SK-N-SH treated with all-trans-retinoic acid at 6 μM for 48 hours (cell line): ENCODE data around the gene FER1L5.

ENCODE experiments used
- ATAC-seq: fragments of 200-7000 bp; cut with Tn5 transposase; 3 replicates; pipeline ENCODE4 v1.9.1; 2020; ENCODE audit warnings: mild to moderate bottlenecking, moderate library complexity
- ARNTL ChIP-seq: fragments of 450-650 bp; formaldehyde crosslinking; IDR thresholded peaks from 2 replicates; pipeline ENCODE4 v1.5.0; 2020; ENCODE audit warnings: low read depth, mild to moderate bottlenecking, moderate library complexity, borderline replicate concordance
- BACH2 ChIP-seq: fragments of 250-450 bp; sonication (Bioruptor Pico); IDR thresholded peaks from 2 replicates; pipeline ENCODE4 v1.9.0; 2021; ENCODE audit warnings: mild to moderate bottlenecking, borderline replicate concordance
- CREB5 ChIP-seq: fragments of 250-450 bp; sonication (Bioruptor Pico); IDR thresholded peaks from 2 replicates; pipeline ENCODE4 v1.5.1; 2020; ENCODE audit warnings: low read depth, mild to moderate bottlenecking, moderate library complexity
- CSDC2 ChIP-seq: fragments of 250-450 bp; sonication (Bioruptor Pico); IDR thresholded peaks from 2 replicates; pipeline ENCODE4 v1.5.0; 2020; ENCODE audit warnings: mild to moderate bottlenecking, moderate library complexity
- CSRNP3 ChIP-seq: fragments of 250-450 bp; sonication (Bioruptor Pico); IDR thresholded peaks from 2 replicates; pipeline ENCODE4 v1.5.1; 2021; ENCODE audit warnings: mild to moderate bottlenecking, moderate library complexity
- ESRRG ChIP-seq: fragments of 250-450 bp; sonication (Bioruptor Pico); IDR thresholded peaks from 2 replicates; pipeline ENCODE4 v1.6.1; 2021; ENCODE audit warnings: mild to moderate bottlenecking
- GLIS3 ChIP-seq: fragments of 250-450 bp; sonication (Bioruptor Pico); IDR thresholded peaks from 2 replicates; pipeline ENCODE4 v1.5.0; 2020; ENCODE audit warnings: mild to moderate bottlenecking, moderate library complexity
- ISL1 ChIP-seq: fragments of 250-450 bp; sonication (Bioruptor Pico); IDR thresholded peaks from 2 replicates; pipeline ENCODE4 v2.1.2; 2022; ENCODE audit warnings: mild to moderate bottlenecking, moderate library complexity
- OSR1 ChIP-seq: fragments of 250-450 bp; sonication (Bioruptor Pico); IDR thresholded peaks from 2 replicates; pipeline ENCODE4 v1.8.0; 2022; ENCODE audit warnings: moderate library complexity, mild to moderate bottlenecking, inconsistent platforms
- PPARA ChIP-seq: fragments of 250-450 bp; sonication (Bioruptor Pico); IDR thresholded peaks from 2 replicates; pipeline ENCODE4 v1.5.0; 2020; ENCODE audit warnings: mild to moderate bottlenecking, borderline replicate concordance
- RARB ChIP-seq: fragments of 250-450 bp; sonication (Bioruptor Pico); IDR thresholded peaks from 2 replicates; pipeline ENCODE4 v1.8.0; 2021; ENCODE audit warnings: mild to moderate bottlenecking, moderate library complexity
- SNAI2 ChIP-seq: fragments of 250-450 bp; sonication (Bioruptor Pico); IDR thresholded peaks from 2 replicates; pipeline ENCODE4 v1.5.0; 2020; ENCODE audit warnings: mild to moderate bottlenecking, moderate library complexity
- TCF4 ChIP-seq: fragments of 250-450 bp; sonication (Bioruptor Pico); IDR thresholded peaks from 2 replicates; pipeline ENCODE4 v1.8.0; 2021; ENCODE audit warnings: mild to moderate bottlenecking, moderate library complexity, borderline replicate concordance
- TOX ChIP-seq: fragments of 250-450 bp; sonication (Bioruptor Pico); IDR thresholded peaks from 2 replicates; pipeline ENCODE4 v1.8.0; 2021; ENCODE audit warnings: mild to moderate bottlenecking, moderate library complexity, borderline replicate concordance
- ZC3H10 ChIP-seq: fragments of 250-450 bp; sonication (Bioruptor Pico); IDR thresholded peaks from 2 replicates; pipeline ENCODE4 v1.5.1; 2021; ENCODE audit warnings: mild to moderate bottlenecking, moderate library complexity
- ZFP30 ChIP-seq: fragments of 450-650 bp; formaldehyde crosslinking; IDR thresholded peaks from 2 replicates; pipeline ENCODE4 v1.5.0; 2022; ENCODE audit warnings: mild to moderate bottlenecking, moderate library complexity
- ZNF565 ChIP-seq: fragments of 450-650 bp; formaldehyde crosslinking; conservative IDR thresholded peaks from 2 replicates; pipeline ENCODE4 v1.5.0; 2020; ENCODE audit warnings: low read depth, mild to moderate bottlenecking, moderate library complexity
- ZNF70 ChIP-seq: fragments of 450-650 bp; formaldehyde crosslinking; IDR thresholded peaks from 2 replicates; pipeline ENCODE4 v1.5.0; 2020; ENCODE audit warnings: mild to moderate bottlenecking, moderate library complexity
- ZNF8 ChIP-seq: fragments of 450-650 bp; formaldehyde crosslinking; IDR thresholded peaks from 2 replicates; pipeline ENCODE4 v1.5.0; 2020; ENCODE audit warnings: mild to moderate bottlenecking, moderate library complexity
- TF ChIP-seq, protein P1 (sequence below): fragments of 250-450 bp; sonication (Bioruptor Pico); IDR thresholded peaks from 2 replicates; pipeline ENCODE4 v1.5.0; 2020; ENCODE audit warnings: mild to moderate bottlenecking, moderate library complexity
- TF ChIP-seq, protein P2 (sequence below): fragments of 250-450 bp; sonication (Bioruptor Pico); IDR thresholded peaks from 2 replicates; pipeline ENCODE4 v1.8.0; 2020; ENCODE audit warnings: mild to moderate bottlenecking, moderate library complexity, borderline replicate concordance
- TF ChIP-seq, protein P3 (sequence below): fragments of 250-450 bp; sonication (Bioruptor Pico); IDR thresholded peaks from 2 replicates; pipeline ENCODE4 v1.8.0; 2021; ENCODE audit warnings: low read depth, mild to moderate bottlenecking, moderate library complexity, borderline replicate concordance

FER1L5 gene

GRCh38 chr2:96608469-96609455 lies 33.8 kb upstream of the FER1L5 start:
- no peak; the same call in 2 of the 3 replicates for ATAC-seq
- TF ChIP-seq ESRRG (CRISPR knock-in tag) (no peak), CSRNP3 (no peak), CSDC2 (no peak)

DNA sequence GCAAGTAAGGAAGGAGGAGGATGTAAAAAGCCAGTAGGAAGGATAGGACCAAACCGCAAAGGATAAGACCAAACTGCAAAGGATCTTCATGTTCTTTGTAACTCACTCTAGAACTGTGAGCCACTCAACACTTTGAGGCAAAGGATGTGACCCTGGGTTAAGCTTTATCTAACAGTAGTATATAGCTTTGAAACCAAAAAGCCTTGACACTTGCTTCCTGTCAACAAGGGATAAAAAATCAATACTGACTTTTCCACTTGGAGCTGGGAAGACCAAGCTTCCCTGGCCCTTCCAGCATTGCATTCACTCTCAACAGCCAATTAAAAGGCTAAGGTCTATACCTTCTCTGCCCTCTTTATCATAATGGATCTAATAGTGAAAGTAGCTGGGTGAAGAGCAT lies 26.4 kb upstream of the FER1L5 start:
- no peak for ATAC-seq
- TF ChIP-seq RARB (CRISPR knock-in tag) (no peak), ARNTL (CRISPR knock-in tag) (no peak), ISL1 (CRISPR knock-in tag) (no peak), SNAI2 (CRISPR knock-in tag) (no peak), ZNF70 (CRISPR knock-in tag) (no peak), TOX (CRISPR knock-in tag) (no peak), PPARA (CRISPR knock-in tag) (no peak), BACH2 (no peak), TCF4 (CRISPR knock-in tag) (no peak), CREB5 (no peak), OSR1 (CRISPR knock-in tag) (no peak), ZNF8 (CRISPR knock-in tag) (no peak), ZC3H10 (CRISPR knock-in tag) (no peak), CSRNP3 (no peak), ZNF565 (CRISPR knock-in tag) (no peak), ZFP30 (no peak), ESRRG (CRISPR knock-in tag) (no peak)
- TF ChIP-seq, protein P1, sequence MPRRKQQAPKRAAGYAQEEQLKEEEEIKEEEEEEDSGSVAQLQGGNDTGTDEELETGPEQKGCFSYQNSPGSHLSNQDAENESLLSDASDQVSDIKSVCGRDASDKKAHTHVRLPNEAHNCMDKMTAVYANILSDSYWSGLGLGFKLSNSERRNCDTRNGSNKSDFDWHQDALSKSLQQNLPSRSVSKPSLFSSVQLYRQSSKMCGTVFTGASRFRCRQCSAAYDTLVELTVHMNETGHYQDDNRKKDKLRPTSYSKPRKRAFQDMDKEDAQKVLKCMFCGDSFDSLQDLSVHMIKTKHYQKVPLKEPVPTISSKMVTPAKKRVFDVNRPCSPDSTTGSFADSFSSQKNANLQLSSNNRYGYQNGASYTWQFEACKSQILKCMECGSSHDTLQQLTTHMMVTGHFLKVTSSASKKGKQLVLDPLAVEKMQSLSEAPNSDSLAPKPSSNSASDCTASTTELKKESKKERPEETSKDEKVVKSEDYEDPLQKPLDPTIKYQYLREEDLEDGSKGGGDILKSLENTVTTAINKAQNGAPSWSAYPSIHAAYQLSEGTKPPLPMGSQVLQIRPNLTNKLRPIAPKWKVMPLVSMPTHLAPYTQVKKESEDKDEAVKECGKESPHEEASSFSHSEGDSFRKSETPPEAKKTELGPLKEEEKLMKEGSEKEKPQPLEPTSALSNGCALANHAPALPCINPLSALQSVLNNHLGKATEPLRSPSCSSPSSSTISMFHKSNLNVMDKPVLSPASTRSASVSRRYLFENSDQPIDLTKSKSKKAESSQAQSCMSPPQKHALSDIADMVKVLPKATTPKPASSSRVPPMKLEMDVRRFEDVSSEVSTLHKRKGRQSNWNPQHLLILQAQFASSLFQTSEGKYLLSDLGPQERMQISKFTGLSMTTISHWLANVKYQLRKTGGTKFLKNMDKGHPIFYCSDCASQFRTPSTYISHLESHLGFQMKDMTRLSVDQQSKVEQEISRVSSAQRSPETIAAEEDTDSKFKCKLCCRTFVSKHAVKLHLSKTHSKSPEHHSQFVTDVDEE: no peak

DNA sequence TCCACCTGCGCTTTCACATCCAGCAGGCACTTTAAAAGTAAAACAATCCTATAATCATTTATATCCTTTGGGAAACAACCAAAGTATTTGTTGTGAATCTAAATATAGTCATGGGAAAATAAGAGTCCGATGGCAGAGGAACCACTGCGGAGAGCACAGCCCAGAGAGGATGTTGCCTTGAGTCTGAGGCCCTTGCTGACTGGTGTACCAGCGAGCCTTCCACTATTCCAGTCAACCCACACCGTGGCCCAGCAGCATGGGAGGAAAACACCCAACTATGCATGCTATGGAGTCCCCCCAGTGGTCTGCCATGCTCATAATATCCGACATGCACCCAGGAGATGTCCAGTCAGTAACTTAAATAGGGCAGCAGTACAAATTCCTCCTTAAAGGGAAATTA lies 26.0 kb upstream of the FER1L5 start:
- ATAC-seq: no peak
- TF ChIP-seq GLIS3 (CRISPR knock-in tag) (no peak), ZNF8 (CRISPR knock-in tag) (no peak), SNAI2 (CRISPR knock-in tag) (no peak)
- TF ChIP-seq, protein P2, sequence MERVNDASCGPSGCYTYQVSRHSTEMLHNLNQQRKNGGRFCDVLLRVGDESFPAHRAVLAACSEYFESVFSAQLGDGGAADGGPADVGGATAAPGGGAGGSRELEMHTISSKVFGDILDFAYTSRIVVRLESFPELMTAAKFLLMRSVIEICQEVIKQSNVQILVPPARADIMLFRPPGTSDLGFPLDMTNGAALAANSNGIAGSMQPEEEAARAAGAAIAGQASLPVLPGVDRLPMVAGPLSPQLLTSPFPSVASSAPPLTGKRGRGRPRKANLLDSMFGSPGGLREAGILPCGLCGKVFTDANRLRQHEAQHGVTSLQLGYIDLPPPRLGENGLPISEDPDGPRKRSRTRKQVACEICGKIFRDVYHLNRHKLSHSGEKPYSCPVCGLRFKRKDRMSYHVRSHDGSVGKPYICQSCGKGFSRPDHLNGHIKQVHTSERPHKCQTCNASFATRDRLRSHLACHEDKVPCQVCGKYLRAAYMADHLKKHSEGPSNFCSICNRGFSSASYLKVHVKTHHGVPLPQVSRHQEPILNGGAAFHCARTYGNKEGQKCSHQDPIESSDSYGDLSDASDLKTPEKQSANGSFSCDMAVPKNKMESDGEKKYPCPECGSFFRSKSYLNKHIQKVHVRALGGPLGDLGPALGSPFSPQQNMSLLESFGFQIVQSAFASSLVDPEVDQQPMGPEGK (CRISPR knock-in tag): no peak
- TF ChIP-seq, protein P3, sequence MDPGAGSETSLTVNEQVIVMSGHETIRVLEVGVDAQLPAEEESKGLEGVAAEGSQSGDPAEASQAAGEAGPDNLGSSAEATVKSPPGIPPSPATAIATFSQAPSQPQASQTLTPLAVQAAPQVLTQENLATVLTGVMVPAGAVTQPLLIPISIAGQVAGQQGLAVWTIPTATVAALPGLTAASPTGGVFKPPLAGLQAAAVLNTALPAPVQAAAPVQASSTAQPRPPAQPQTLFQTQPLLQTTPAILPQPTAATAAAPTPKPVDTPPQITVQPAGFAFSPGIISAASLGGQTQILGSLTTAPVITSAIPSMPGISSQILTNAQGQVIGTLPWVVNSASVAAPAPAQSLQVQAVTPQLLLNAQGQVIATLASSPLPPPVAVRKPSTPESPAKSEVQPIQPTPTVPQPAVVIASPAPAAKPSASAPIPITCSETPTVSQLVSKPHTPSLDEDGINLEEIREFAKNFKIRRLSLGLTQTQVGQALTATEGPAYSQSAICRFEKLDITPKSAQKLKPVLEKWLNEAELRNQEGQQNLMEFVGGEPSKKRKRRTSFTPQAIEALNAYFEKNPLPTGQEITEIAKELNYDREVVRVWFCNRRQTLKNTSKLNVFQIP (CRISPR knock-in tag): no peak
